ENCODE measurements around the gene ITPKC. TPM values are rescaled to one million over a fixed set of nuclear protein-coding genes. Genes with fewer than 3 reads are reported as not detected.

Gene ITPKC
- total and polyA plus RNA-seq, 2 of the 13 experiments (the other 11 are each of a cell fraction or from before 2014, with no cell fraction given): 6.9 to 11.2 TPM

DNA sequence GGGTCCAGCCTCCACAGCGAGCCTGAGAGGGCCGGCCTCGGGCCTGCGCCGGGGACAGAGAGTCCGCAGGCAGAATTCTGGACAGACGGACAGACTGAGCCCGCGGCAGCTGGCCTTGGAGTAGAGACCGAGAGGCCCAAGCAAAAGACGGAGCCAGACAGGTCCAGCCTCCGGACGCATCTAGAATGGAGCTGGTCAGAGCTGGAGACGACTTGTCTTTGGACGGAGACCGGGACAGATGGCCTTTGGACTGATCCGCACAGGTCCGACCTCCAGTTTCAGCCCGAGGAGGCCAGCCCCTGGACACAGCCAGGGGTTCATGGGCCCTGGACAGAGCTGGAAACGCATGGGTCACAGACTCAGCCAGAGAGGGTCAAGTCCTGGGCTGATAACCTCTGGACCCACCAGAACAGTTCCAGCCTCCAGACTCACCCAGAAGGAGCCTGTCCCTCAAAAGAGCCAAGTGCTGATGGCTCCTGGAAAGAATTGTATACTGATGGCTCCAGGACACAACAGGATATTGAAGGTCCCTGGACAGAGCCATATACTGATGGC lies 490 bp downstream of the ITPKC start (continued):
- TF ChIP-seq ZBTB40 (IDR thresholded peaks at IDR 0.05) (no peak), ZBTB40 (CRISPR knock-in tag; IDR thresholded peaks at IDR 0.05) (no peak; the same call in 1 of the 2 replicates), ZNF121 (CRISPR knock-in tag; IDR thresholded peaks at IDR 0.05) (no peak), ZFX (CRISPR knock-in tag; IDR thresholded peaks at IDR 0.05; ENCODE audit: low read depth) (peak; percentile 64; the same call in 1 of the 2 replicates), MEF2D (CRISPR knock-in tag; IDR thresholded peaks at IDR 0.05) (no peak), RELA (CRISPR knock-in tag; IDR thresholded peaks at IDR 0.05) (no peak), ZNF672 (CRISPR knock-in tag; IDR thresholded peaks at IDR 0.05) (no peak), ZNF354B (CRISPR knock-in tag; IDR thresholded peaks at IDR 0.05) (no peak), ZNF33B (CRISPR knock-in tag; IDR thresholded peaks at IDR 0.05) (no peak), CEBPG (CRISPR knock-in tag; IDR thresholded peaks at IDR 0.05) (no peak), MIXL1 (CRISPR knock-in tag; IDR thresholded peaks at IDR 0.05) (no peak), NONO (IDR thresholded peaks at IDR 0.05) (no peak), NONO (CRISPR knock-in tag; conservative IDR thresholded peaks at IDR 0.05) (no peak), ZNF530 (CRISPR knock-in tag; IDR thresholded peaks at IDR 0.05; ENCODE audit: low read depth) (no peak), ZNF564 (CRISPR knock-in tag; IDR thresholded peaks at IDR 0.05) (peak; percentile 20; the same call in 1 of the 2 replicates)
- TF ChIP-seq, protein P1, sequence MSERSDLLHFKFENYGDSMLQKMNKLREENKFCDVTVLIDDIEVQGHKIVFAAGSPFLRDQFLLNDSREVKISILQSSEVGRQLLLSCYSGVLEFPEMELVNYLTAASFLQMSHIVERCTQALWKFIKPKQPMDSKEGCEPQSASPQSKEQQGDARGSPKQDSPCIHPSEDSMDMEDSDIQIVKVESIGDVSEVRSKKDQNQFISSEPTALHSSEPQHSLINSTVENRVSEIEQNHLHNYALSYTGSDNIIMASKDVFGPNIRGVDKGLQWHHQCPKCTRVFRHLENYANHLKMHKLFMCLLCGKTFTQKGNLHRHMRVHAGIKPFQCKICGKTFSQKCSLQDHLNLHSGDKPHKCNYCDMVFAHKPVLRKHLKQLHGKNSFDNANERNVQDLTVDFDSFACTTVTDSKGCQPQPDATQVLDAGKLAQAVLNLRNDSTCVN (CRISPR knock-in tag; IDR thresholded peaks at IDR 0.05; ENCODE audit: borderline replicate concordance): 0 out of 2 replicates have a peak, but pooled peaks have one; percentile 20
- TF ChIP-seq, protein P2, sequence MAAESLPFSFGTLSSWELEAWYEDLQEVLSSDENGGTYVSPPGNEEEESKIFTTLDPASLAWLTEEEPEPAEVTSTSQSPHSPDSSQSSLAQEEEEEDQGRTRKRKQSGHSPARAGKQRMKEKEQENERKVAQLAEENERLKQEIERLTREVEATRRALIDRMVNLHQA (CRISPR knock-in tag; IDR thresholded peaks at IDR 0.05): no peak
- TF ChIP-seq, protein P3, sequence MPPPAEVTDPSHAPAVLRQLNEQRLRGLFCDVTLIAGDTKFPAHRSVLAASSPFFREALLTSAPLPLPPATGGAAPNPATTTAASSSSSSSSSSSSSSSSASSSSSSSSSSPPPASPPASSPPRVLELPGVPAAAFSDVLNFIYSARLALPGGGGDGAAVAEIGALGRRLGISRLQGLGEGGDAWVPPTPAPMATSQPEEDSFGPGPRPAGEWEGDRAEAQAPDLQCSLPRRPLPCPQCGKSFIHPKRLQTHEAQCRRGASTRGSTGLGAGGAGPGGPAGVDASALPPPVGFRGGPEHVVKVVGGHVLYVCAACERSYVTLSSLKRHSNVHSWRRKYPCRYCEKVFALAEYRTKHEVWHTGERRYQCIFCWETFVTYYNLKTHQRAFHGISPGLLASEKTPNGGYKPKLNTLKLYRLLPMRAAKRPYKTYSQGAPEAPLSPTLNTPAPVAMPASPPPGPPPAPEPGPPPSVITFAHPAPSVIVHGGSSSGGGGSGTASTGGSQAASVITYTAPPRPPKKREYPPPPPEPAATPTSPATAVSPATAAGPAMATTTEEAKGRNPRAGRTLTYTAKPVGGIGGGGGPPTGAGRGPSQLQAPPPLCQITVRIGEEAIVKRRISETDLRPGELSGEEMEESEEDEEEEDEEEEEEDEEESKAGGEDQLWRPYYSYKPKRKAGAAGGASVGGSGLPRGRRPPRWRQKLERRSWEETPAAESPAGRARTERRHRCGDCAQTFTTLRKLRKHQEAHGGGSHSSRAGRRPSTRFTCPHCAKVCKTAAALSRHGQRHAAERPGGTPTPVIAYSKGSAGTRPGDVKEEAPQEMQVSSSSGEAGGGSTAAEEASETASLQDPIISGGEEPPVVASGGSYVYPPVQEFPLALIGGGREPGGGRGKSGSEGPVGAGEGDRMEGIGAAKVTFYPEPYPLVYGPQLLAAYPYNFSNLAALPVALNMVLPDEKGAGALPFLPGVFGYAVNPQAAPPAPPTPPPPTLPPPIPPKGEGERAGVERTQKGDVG (CRISPR knock-in tag; IDR thresholded peaks at IDR 0.05; ENCODE audit: borderline replicate concordance): no peak

Data from HepG2 (cell line).